Muscle layer of colon (tissue), 2 donors: ENCODE data around the gene GIMAP5.

Source experiments
- H3K27ac ChIP-seq: one replicate; pipeline ENCODE4 v1.7.0; 2013; ENCODE audit warnings: low read depth, mild to moderate bottlenecking, low read length, moderate library complexity
- H3K27me3 ChIP-seq, 2 donors: one replicate each; pipeline ENCODE4 v1.7.0; 2013; ENCODE audit warnings: low read length in 2 of 2, mild to moderate bottlenecking in 2 of 2; ENCODE audit not compliant: insufficient read depth in 2 of 2, control insufficient read depth in 1 of 2
- H3K36me3 ChIP-seq: one replicate; pipeline ENCODE4 v1.7.0; 2013; ENCODE audit warnings: mild to moderate bottlenecking, low read length; ENCODE audit not compliant: insufficient read depth
- H3K4me1 ChIP-seq: one replicate; pipeline ENCODE4 v1.7.0; 2013; ENCODE audit warnings: mild to moderate bottlenecking, low read length; ENCODE audit not compliant: insufficient read depth
- H3K4me3 ChIP-seq, 2 donors: one replicate each; pipeline ENCODE4 v1.7.0; 2013; ENCODE audit warnings: low read length in 2 of 2, low read depth in 1 of 2, mild to moderate bottlenecking in 1 of 2, moderate library complexity in 1 of 2
- H3K9ac ChIP-seq: one replicate; pipeline ENCODE4 v1.7.0; 2013; ENCODE audit warnings: low read length
- H3K9me3 ChIP-seq: one replicate; pipeline ENCODE4 v1.7.0; 2013; ENCODE audit warnings: mild to moderate bottlenecking, low read length
- donor health status: abdominal sarcoma.
- donor health status: Adenocarcinoma of cecum.

The GIMAP5 gene

GRCh38 chr7:150791746-150792452, 54.7 kb downstream of the GIMAP5 start:
- Histone ChIP-seq H3K36me3 (peaks cover 19% of the 10 kb centered on the region), H3K27me3 (no peaks in the 10 kb centered on the region), H3K9me3 (no peaks in the 10 kb centered on the region), H3K9ac (no peak overlapping the region), H3K4me1 (peaks cover 22% of the 10 kb centered on the region), H3K27ac (no peak overlapping the region), H3K4me3 (no peak overlapping the region)
